K562 (cell line): ENCODE measurements around the gene ZMAT2. TPM values are rescaled to one million over a fixed set of nuclear protein-coding genes. Genes with fewer than 3 reads are reported as not detected.
A peak's percentile ranks its signal among the peaks of the same experiment; 100 is the strongest.

Source experiments
- ATF6 ChIP-seq: sonication (generic); formaldehyde crosslinking; IDR thresholded peaks from 2 replicates; pipeline ENCODE4 v1.4.0; 2020; ENCODE audit warnings: mild to moderate bottlenecking, missing genetic modification reagents
- FOXO4 ChIP-seq: fragments of 450-650 bp; formaldehyde crosslinking; IDR thresholded peaks from 2 replicates; pipeline ENCODE4 v1.4.0; 2020; ENCODE audit warnings: mild to moderate bottlenecking, moderate library complexity
- JUND ChIP-seq, 2 experiments: IDR thresholded peaks; 2 replicates in 1 of 2; 3 replicates in 1 of 2; pipeline ENCODE4 v1.6.1; 2011; ENCODE audit warnings: borderline replicate concordance in 2 of 2, low read depth in 2 of 2, low read length in 2 of 2, improper control_type of control experiment in 1 of 2, missing biosample characterization in 1 of 2, missing genetic modification characterization in 1 of 2, missing genetic modification reagents in 1 of 2
- KLF1 ChIP-seq: fragments of 450-650 bp; IDR thresholded peaks from 2 replicates; pipeline ENCODE4 v1.6.1; 2016; ENCODE audit warnings: missing genetic modification characterization, missing compliant biosample characterization
- NBN ChIP-seq: fragments of 450-650 bp; IDR thresholded peaks from 2 replicates; pipeline ENCODE4 v1.6.1; 2016; ENCODE audit warnings: low read depth, mild to moderate bottlenecking
- NR2C1 ChIP-seq, 2 experiments: fragments of 450-650 bp; IDR thresholded peaks; 2 replicates each; pipeline ENCODE4 v1.6.1; 2017; ENCODE audit warnings: mild to moderate bottlenecking in 2 of 2, antibody characterized with exemption in 1 of 2, inconsistent platforms in 1 of 2, missing compliant biosample characterization in 1 of 2, missing genetic modification characterization in 1 of 2
- RBM39 ChIP-seq: fragments of 200-400 bp; formaldehyde crosslinking; optimal IDR thresholded peaks from 2 replicates; pipeline ENCODE3; 2018; ENCODE audit warnings: low read depth, low read length
- REST ChIP-seq, 2 experiments: fragments of 450-650 bp; formaldehyde crosslinking in 1 of 2; IDR thresholded peaks; 2 replicates each; pipeline versions ENCODE4 v1.4.0 to v1.6.1; 2014 to 2020; ENCODE audit warnings: mild to moderate bottlenecking in 2 of 2, borderline replicate concordance in 1 of 2, low read depth in 1 of 2
- ZNF518B ChIP-seq: fragments of 250-450 bp; sonication (Bioruptor Pico); IDR thresholded peaks from 2 replicates; pipeline ENCODE4 v1.5.0; 2021; ENCODE audit warnings: mild to moderate bottlenecking, moderate library complexity
- polyA plus RNA-seq, 8 experiments: library from polyadenylated mRNA; depleted of rRNA in 4 of 8; stranded (reverse) in 5 of 8; unstranded in 3 of 8; fragments of >200 nt; fragmentation: Nextera tagmentation in 2 of 8; fragmentation: Illumina TruSeq in 1 of 8; extraction: Ambion mirVana in 2 of 8; extraction: Trizol in 1 of 8; gene quantifications; 2 replicates each; pipeline versions ENCODE4 v1.2.1 to v1.2.3, GENCODE V29; 2011 to 2014; ENCODE audit warnings: inconsistent platforms in 1 of 8, missing spikeins in 1 of 8
- total RNA-seq, 7 experiments: library from RNA; depleted of rRNA in 6 of 7; stranded (reverse); fragments of >200 nt in 6 of 7; fragmentation: Illumina TruSeq in 2 of 7; extraction: Trizol in 2 of 7; gene quantifications; 2 replicates each; pipeline versions ENCODE4 v1.2.1 to v1.2.3, GENCODE V29; 2011 to 2021; ENCODE audit warnings: low replicate concordance in 1 of 7

ZMAT2 gene
- total and polyA plus RNA-seq, 9 of the 15 experiments (the other 6 are each of a cell fraction or from before 2014, with no cell fraction given), result 44.2 to 101 (median 69.2) TPM

GRCh38 chr5:140710899-140711552 is 10.8 kb downstream of the ZMAT2 start (continued):
- TF ChIP-seq FOXO4 (no peak), ATF6 (no peak), JUND (IDR thresholded peaks at IDR 0.05; ENCODE audit: borderline replicate concordance, low read depth, low read length) (peak; percentile 95), JUND (tag; IDR thresholded peaks at IDR 0.05; ENCODE audit: borderline replicate concordance, low read depth, low read length) (peak; percentile 95), REST (IDR thresholded peaks at IDR 0.05; ENCODE audit: borderline replicate concordance) (peak; percentile 99), REST (CRISPR knock-in tag; IDR thresholded peaks at IDR 0.05; ENCODE audit: low read depth) (peak; percentile 96), KLF1 (tag) (no peak), NBN (peak; percentile 96; the same call in 1 of the 2 replicates), RBM39 (peak; percentile 92), ZNF518B (CRISPR knock-in tag) (no peak), NR2C1 (IDR thresholded peaks at IDR 0.05) (peak; percentile 52), NR2C1 (tag; IDR thresholded peaks at IDR 0.05) (no peak)
